A204.1 (cell line): ENCODE data around the gene RHOA.

Source experiments
- FAIRE-seq: peaks from 2 replicates; lab custom pipeline; 2012; peaks lifted over from hg19 to GRCh38; lab: Jason Lieb, UNC

RHOA gene

GRCh38 chr3:49411968-49412631, at the start of gene RHOA, which contains the start of gene TCTA:
Gene RHOA, minus strand, starts transcription at chr3:49411976. Its CDS starts 36,387 bp downstream, at chr3:49375589.
Gene TCTA, plus strand, starts transcription at chr3:49412423. Its CDS starts 4 bp downstream, at chr3:49412427.
- peak; percentile 98 for FAIRE-seq

DNA sequence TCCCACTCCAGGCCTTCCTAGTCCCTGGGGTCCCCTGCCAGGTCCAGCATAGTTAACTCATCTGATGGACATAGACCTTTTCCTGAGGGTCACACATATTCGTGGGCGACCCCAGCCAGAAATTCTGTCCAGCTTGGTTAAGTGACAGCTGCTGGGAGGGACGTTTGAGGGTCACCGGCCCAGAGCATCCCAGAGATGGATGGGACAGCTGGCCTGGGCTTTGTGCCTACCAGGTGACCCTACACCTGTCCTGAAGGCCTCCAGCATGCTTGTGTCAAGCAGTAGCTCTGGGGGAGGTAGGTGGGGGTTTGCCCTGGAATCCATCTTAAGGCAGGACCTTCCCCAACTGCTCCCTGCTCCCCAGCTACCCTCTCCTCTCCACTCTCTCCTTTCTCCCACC, 49.2 kb upstream of the RHOA start:
- no peak for FAIRE-seq

GRCh38 chr3:49460188-49460890, 48.6 kb upstream of the RHOA start:
- FAIRE-seq: no peak

DNA sequence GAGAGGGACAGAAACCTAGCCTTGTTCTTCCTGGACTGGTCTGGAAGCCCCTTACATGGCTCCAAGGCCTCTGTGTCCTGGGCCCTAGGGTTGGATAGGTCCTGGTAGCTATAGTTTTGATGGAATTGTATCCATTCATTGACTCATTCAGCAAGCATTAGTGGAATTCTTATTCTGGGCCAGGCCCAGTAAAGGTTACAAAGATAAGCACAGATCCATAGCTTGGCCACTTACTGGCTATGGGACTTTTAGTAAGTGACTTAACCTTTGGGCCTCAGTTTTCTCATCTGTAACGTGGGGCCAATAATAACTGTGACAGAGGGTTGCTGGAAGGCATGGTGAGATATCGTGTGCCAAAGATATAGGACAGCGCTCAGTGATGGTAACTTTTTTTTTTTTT, 44.7 kb upstream of the RHOA start:
- no peak for FAIRE-seq

GRCh38 chr3:49454898-49455681, 43.3 kb upstream of the RHOA start:
- no peak for FAIRE-seq

DNA sequence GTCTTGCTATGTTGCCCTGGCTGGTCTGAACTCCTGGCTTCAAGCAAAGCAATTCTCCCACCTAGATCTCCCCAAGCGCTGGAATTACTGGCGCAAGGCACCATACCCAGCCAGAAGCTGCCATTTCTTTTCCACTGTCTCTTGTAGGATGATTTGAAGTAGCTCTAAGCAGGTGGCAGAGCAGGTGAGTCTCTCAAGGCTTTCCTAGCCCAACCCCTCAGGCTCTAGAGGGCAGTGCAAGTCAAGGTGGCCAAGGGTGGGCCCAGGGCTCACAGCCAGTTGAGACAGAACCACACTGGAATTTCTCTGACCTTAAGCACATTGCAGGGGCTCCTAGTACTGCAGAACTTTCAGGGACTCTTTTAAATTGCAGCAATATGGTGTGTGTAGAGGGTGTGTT, 42.7 kb upstream of the RHOA start:
- no peak for FAIRE-seq

- FAIRE-seq: no peak
Observed at GRCh38 chr3:49453621-49454020, 41.8 kb upstream of the RHOA start.

DNA sequence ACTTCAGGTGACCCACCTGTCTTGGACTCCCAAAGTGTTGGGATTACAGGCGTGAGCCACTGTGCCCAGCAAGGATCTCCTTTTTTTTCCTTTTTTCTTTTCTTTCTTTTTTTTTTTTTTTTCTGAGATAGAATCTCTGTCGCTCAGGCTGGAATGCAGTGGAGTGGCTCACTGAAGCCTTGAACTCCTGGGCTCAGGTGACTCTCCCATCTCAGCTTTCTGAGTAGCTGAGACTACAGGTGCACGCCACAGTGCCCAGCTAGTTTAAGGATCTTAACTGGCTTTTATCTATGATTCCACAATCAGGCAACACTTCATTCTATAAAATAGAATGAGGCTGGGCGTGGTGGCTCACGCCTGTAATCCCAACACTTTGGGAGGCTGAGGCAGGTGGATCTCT, 33.6 kb upstream of the RHOA start:
- no peak for FAIRE-seq

DNA sequence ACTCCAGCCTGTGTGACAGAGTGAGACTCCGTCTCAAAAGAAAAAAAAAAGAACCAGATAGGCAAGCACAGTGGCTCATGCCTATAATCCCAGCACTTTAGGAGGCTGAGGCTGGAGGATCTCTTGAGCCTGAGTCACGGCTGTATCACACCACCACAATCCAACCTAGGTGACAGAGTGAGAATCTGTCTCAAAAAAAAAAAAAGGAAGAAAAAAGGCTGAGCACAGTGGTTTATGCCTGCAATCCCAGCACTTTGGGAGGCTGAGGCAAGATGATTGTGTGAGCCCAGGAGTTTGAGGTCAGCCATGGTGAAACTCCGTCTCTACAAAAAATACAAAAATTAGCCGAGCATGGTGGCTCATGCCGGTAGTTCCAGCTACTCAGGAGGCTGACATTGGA, 23.0 kb upstream of the RHOA start:
- no peak for FAIRE-seq

DNA sequence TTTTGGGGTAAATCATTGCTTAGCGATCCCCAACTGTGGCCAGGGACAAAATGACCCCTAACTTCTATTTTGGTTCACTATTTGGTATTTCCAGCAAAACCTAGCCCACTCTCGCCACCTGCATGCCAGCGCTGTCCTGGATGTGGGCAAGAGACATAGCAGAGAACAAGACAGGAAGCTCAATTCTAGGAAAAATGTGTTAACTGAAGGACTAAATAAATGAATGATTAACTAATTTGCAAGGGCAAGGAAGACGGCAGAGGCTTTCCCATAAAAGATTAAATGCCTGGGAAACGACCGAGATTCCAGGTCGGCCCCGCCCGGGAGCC, 16.9 kb upstream of the RHOA start:
- FAIRE-seq: no peak

DNA sequence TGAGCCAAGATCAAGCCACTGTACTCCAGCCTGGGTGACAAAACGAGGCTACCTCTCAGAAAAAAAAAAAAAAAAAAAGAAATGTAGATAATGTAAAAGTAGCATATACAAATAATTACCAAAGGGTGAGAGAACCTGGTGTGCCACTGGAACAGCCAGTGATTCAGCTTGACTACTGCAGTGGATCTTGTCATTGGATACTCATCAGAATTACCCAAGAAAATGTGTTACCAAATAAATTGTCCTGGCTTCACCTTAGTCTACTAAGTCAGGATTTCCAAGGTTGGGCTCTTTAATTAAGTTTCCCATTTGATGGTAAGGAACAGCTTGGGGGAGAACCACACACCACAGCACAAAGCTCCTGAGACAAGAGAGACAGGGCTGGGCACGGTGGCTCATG, 15.8 kb upstream of the RHOA start:
- FAIRE-seq: no peak

GRCh38 chr3:49424816-49425215, 13.0 kb upstream of the RHOA start:
- no peak for FAIRE-seq

GRCh38 chr3:49422379-49423248, 10.8 kb upstream of the RHOA start, which contains the start of gene AMT:
Gene AMT, minus strand, starts transcription at chr3:49422473. Its CDS starts 23 bp downstream, at chr3:49422450.
- no peak for FAIRE-seq

GRCh38 chr3:49421890-49422378, 10.2 kb upstream of the RHOA start:
- no peak for FAIRE-seq

GRCh38 chr3:49417516-49418120, 5.8 kb upstream of the RHOA start:
- no peak for FAIRE-seq

DNA sequence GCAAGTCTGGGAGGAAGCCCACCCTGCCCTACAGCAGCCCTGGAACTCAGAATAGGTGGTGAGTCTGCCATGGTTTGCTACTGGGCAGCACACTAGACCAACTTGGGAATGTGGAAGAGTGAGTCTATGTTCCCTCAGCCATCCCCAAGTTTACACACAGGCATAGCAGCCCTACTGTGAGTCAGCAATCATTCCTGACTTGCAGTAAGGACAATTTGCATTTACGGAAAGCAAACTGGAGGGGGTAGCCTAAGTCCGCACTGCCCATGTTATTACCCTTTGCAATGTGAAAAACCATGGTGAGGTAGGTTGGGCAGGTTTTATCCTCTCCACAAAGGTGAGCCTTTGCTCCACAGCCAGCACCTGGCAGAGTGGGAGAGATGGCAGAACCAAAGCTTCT, 5.1 kb upstream of the RHOA start:
- no peak for FAIRE-seq

DNA sequence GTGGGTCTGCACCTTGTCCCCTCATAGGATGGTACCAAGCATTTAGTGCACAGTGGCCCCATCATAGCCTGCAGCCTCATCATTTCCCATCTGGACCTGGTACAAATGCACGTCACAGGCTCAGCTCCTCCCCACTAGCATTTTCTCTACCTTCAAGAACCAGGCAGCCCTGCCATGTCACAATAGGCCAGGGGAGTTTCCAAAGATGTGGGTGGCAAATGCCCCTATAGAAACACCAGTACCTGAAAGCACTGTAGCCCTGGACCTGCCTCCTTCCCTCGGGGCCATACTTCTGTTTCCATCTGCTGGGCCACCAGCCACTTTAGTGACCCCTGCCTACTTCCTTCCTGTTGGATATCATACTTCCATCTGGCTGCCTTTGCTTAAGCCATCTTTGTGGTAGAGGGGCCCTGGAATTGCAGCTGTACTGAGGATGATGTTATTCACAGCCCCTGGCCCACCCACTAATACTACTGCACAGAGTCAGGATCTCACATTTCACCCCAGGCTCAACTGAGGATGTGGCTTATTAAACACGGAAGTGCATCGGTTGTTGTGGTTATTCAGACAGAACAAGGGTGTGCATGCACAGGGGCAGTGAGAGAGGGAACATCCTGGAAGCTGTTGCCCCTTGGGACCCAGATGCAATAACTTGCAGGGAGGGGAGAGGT, 4.3 kb upstream of the RHOA start:
- FAIRE-seq: no peak

DNA sequence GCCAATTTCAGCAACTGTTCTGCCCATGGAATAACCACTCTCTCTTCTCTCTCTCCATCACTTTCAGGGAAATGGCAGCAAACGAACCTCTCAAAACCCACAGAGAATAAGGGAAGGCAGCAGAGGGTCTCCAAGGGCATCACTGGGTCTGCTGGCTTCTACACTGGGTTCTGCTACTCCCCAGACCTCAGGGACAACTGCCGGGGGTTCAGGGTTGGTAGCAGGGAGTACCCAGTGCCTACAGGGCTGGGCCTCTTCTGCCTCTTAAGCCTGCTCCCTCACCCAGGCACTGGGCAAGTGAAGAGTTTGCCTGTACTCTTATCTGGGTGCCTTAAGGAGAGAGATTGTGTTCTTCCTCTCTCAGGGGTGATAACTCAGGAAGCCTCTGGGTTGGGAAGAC, 3.0 kb upstream of the RHOA start:
- FAIRE-seq: no peak

DNA sequence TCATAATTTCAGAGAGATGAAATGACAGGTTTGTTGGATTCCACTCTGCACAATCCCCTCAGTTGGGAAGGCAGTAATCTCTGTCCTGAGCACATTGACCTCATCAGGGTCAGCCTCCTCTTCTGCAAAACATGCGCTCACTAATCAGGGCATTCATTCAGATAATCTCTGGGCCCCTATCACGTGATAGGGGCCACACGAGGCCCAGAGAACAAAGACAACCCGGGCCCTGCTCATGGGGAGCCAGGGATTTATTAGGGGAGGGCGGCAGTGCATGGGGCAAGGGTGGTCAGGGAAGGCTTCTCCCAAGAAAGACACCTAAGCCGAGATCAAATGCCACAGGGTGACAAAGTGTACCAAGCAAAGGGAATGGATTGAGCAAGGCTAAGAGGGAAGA, 1.6 kb upstream of the RHOA start:
- no peak for FAIRE-seq

DNA sequence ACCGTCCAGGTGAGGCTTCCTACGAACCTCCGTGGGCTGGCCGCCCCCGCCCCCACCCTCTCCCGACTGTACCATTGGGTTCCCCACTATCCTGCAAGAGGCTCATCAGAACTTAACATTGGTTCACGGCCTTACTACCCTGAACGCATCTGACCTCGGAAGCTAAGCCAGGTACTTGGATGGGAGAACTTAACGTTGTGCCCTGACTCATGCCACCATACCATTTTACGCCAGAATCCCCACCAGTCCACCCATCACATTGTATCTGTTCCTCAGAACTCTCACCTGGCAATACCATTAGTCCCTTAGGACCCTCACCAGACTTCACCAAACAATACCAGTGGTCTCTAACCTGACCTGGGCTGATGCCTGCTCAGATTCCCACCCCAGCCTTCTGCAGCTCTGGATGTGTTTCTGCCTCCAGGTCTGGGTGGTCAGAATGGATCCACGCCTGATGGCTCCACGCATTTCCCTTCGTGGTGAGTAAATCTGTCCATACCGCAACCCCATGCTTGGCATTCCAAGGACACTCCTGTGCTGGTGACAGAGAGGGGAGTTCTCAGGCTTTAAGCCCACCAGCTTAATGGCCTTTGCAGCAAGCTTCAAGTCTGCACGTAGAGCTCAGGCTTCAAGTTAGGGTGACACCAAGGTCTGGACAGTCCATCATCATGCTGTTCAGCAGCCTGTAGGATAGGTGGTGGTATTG, 1.0 kb upstream of the RHOA start:
- no peak for FAIRE-seq
